Stimulated activated CD4-positive, alpha-beta T cell treated with anti-CD3 and anti-CD28 coated beads, Interleukin-12 subunit alpha, Interleukin-12 subunit beta, amount 100 ng/mL, for 48 hours (primary cell): ENCODE data around the gene RGS3.
"Not testable (repeated sequence)": the region's sequence is repeated elsewhere in the genome, so short reads cannot be mapped to it uniquely, and the experiment has no call there.

Experiments used
- DNase-seq, 3 donors: peaks; one replicate each; pipeline ENCODE4 v3.0.0-alpha.2; 2020; ENCODE audit warnings: low read depth in 2 of 3, low spot score in 1 of 3

The RGS3 gene

DNA sequence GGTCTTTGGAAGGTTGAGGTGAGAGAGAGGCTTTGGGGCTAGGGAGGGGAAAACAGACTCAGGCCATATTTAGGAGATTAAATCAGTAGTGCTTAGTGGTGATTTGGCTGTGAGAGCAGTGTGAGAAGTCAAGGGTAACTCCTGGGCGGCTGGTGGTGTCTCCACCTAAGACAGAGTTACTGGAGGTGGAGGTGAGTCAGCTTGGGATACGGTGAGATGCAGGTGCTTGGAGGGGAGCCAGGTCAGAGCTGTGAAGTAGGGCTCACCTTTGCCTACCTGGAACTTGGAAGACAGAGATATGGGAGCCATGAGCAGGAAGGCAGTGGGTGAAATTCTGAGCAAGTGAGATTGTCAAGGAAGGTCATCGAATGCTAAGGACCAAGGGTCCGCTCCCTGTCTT lies 24.5 kb downstream of the RGS3 start:
- DNase-seq, result no peak

DNA sequence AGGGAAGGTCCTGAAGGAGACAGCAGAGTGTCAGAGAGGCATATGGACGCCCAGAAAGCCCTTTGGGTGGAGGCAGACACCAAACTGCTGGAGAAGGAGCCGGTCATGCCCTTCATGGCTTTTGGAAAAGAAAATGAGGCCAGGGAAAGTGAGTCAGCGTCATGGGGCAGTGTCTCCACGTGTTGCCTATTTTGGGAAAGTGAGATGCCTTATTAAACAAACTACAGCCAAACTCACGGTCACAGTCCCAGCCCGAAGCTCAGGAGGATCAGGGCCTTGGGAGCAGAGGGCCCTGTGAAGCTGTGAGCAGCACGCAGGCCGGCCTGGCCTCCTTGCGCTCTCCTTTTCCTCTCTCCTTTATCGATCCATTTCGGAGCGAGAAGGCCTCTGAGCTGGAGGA lies 25.0 kb downstream of the RGS3 start:
- no peak for DNase-seq

DNA sequence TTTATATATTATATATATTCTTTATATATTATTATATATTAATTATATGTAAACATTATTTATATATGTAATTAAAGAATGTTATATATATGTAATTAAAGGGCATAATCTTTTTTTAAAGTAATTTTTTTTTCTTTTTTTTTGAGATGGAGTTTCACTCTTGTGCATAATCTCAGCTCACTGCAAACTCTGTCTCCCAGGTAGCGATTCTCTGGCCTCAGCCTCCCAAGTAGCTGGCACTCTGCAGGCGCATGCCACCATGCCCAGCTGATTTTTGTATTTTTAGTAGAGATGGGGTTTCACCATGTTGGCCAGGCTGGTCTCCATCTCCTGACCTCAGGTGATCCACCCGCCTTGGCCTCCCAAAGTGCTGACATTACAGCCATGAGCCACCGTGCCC lies 27.6 kb downstream of the RGS3 start:
- DNase-seq, result not testable (repeated sequence)

DNA sequence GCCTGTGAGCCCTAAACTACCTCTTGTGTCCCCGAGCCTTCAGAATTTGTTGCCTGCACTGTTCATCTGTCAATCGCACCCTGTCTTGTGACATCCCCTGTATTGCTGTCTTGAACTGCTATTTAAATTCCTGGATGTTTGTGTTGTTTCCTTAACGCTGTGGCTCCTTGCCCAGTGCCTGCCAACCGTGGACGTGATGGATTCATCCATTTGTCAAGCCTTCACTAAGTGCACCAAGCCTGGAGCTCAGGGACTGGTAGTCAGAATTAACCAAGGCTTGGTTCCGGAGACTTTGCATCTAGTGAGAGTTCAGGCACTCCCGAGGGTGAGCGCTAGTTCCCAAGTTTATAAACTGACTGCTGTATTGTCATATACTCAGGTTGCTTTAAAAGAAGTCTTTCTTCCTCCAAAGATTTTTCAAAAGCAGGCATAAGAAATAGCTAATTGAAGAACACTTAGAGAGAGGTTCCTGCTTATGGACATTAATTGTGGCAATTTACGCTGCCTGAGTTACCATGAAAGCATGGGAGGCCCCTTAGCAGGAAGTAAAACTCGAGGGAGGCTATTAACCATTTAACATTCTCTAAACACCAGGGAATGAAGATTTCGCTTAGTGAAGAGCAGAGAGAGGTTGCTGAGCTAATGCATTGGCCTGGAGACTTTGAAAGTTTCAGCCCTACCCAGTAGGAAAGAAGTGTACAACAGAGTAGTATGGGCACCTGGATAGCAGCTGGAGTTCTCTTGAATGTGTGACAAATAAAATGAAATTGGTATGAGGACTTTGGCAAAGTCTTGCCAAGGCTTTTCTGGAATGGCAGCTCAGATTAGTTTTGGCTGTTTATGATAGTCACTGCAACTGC lies 29.0 kb downstream of the RGS3 start:
- no peak for DNase-seq

DNA sequence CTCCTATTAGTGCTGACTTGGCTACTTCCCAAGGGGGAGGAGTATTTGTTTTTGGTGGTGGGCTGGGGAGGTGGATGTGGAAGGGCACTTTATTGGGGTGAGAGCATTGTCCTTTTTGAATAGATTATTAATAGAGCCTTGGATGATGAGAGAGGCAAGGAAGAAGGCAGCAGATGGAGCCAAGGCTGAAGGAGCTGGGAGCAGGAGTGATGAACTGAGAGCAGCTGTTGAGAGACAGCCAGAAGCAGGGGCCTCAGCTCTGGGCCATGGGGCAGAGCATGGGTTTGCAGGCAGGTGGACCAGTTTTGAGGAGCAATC lies 29.6 kb downstream of the RGS3 start:
- no peak for DNase-seq

DNA sequence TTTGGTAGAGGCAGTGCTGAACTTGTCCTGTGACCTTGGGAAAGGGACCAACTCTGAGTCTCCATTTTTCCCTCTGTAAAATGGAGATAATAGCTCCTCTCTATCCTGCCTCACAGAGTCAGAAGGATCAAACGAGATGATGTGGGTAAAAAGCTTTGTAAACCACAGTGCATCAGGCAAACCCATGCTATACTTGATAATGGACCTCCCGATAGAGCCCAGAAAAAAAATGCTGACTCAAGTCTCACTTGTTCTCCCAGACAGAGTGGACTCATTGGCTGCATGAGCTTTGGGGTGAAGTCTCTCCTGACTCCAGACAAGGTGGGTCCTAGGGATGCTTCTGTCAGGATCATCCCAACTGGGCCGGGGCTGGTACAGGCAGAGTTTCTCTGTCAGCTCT lies 32.0 kb downstream of the RGS3 start:
- DNase-seq, result no peak

DNA sequence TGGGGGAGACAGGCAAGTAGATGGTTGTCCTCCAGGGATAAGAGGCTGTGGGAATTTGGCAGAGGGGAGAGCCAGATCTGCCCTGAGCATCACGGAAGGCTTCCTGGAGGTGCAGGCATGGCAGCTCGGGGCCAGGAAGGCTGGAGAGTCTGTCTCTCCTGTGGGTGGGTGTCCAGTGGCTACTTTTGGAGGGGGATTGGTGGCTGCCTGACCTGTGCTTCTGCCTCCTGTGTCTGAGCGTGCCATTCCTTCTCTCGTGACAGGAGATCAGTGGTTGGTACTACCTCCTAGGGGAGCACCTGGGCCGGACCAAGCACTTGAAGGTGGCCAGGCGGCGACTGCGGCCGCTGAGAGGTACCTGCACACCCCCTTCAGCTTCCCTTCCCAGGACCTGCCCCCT lies 33.5 kb downstream of the RGS3 start:
- no peak for DNase-seq

DNA sequence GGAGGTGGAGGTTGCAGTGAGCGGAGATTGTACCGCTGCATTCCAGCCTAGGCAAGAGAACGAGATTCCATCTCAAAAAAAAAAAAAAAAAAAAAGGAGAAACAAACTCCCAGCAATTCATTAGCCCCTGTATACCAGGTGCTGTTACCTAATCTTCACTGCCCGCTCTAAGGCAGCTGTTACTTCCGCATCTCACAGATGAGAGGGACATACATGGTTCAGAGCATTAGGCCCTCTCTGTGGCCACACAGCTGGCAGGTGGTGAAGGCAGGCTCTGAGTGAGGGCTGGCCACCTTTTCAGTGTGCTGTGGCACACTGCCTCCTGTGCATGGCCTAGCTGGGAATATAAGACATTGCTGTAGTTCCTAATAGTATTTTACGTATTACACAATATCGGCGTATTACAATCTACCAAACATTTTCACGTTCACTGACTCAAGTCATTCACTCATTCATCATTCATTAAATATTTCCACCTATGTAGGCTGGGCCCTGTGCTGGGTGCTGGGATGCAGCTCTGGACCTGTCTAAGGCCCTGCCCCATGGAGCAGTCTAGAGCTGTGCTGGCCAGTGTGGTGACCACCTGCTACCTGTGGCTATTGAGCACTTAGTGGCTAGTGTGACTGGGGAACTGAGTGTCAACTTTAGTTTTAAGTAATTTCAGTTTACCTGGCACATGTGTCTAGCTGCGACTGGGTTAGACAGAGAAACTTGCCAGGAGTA lies 35.8 kb downstream of the RGS3 start:
- no peak for DNase-seq

DNA sequence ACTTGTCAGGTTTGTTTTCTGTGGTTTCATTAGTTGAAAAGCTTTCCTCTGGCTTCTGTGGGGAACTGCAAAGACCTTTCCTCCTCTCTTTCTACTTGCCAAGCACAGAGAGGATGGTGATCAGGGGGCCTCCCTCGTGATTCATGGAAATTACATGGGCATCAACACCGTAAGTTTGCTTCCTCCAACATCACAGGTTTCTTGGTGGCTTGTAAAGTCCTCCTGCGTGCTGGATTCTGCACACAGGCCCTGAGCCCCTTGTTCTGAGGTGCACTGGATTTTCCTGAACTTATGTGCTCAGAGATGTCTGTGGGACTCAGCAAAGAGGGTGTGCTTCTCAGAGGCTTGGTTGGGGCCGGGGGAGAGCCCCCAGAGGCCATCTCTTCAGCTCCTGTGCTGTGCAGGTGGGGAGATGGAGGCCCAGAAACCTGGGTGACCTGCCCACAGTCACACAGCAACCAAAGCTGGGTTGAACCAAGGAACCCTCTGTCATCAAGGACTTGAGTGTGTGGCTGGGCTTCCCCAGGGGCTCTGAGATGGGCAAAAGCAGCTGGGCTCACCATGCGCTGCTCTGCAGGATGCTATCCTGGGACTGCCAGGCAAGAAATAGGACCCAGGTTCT lies 36.5 kb downstream of the RGS3 start:
- DNase-seq, result no peak

DNA sequence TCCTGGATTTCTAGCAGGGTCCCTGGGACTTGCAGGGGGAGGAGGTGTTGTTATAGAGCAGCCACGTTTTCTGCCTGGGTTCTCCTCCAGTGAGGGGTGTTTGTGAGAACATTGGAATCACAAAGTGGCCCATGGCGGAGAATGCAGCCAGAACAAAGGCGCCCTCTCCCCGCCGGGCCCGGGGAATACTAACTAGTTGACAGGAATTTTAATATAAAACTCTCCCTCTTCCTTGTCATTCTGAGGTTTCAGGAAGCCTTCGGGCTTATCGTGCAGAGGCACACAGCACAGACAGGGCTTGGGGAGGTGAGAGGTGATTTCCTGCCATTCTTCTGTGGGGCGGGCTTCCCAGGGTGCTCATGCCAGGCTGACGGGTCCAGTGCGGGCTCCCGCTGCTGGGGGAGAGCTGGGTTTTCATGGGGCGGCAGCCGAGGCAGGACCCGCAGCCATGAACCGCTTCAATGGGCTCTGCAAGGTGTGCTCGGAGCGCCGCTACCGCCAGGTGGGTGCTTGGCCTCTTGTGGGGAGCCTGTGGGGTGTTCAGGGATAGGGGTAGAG lies 37.7 kb downstream of the RGS3 start:
- no peak for DNase-seq

DNA sequence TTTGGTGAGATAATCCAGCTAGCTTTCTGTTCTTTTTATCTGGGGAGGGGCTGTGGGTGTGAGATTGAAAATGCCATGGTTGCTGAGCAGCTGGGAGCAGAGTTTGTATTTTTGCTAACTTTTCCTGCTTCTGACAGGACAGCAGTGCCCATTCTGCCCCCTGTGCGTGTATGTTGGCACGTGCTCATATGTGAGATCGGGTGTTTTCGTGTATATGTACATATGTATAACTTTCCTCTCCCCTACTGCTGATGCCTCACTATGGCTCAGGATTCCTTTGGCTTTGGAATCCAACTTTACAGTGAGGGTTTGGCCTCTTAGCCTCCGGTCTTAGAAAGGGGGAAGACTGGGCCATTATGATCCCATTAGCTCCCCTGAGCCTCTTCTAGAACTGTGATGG lies 38.3 kb downstream of the RGS3 start:
- no peak for DNase-seq

DNA sequence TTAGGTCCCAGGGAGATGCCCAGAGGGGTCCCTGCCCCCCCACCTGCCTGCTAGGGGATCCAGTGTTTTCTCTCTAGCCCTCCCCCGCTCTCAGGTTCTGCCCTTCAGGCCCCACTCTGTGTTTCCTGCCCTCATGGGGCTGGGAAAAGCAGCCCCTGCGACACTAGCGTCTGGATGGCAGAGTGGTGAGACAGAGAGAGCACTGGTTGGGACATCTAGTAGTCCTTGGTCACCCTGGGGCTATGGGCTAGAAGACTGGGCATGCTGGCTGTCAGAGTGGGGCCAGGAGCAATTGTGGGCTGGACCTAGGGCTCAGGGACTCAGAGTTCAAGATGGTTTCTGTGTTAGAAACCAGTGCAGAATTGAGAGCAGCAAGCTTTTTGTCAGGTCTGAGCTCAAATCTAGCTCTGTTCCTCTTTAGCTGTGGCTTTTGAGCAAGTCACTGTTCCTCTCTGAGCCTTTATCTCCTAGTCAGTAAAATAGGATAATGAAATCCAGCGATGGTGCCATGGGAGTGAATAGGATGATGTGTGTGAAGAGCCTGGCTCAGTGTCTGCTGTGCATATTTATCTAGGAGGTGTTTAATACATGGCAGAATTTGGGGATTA lies 39.0 kb downstream of the RGS3 start:
- no peak for DNase-seq

DNA sequence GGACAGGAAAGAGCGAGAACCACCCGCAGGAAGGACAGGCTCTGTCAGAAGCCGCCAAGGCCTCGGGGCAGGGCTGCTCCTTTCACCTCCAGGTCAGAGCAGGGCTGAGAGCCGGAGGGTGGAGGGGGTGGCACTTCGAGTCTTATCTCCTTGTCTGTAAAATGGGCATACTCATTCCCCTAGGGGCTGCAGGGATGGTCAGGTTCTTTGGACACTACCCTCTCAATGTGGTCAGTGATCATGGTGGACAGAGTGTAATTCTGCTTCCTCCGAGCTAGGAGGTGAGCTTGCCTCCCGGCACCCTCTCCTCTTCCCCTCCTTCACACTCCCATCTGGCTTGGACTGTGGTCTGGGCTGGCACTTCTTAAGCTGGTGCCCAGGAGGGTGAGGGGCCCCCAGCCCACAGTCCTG lies 39.6 kb downstream of the RGS3 start:
- DNase-seq, result no peak

DNA sequence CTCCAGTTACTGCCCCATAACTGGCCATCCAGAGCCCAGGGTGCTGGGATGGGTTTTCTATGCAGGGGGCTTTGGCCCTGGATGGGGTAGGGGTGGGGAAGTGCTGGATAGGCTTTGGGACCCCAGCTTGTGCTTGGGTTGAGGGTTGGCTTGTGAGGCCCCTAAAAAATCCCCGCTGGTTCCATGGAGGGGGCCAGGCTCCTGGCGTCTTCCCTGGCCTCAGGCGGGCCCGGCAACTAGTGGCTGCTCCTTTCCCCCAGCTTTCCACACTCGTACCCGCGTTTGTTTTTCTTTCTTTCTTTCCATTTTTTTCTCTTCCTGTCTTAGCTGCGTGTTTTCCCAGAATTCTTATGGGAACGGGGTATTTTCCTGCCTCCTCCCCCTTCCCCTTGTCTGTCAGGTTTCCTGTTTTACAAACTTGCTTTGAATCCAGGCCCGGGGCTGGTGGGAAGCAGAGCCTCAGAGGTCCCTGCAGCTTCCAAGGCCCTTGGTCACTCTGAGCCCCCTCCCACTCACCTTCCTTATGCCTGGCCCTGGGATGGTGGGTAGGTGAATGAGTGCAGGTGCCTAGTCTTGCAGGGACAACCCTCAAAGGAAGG lies 40.2 kb downstream of the RGS3 start:
- DNase-seq, result no peak

DNA sequence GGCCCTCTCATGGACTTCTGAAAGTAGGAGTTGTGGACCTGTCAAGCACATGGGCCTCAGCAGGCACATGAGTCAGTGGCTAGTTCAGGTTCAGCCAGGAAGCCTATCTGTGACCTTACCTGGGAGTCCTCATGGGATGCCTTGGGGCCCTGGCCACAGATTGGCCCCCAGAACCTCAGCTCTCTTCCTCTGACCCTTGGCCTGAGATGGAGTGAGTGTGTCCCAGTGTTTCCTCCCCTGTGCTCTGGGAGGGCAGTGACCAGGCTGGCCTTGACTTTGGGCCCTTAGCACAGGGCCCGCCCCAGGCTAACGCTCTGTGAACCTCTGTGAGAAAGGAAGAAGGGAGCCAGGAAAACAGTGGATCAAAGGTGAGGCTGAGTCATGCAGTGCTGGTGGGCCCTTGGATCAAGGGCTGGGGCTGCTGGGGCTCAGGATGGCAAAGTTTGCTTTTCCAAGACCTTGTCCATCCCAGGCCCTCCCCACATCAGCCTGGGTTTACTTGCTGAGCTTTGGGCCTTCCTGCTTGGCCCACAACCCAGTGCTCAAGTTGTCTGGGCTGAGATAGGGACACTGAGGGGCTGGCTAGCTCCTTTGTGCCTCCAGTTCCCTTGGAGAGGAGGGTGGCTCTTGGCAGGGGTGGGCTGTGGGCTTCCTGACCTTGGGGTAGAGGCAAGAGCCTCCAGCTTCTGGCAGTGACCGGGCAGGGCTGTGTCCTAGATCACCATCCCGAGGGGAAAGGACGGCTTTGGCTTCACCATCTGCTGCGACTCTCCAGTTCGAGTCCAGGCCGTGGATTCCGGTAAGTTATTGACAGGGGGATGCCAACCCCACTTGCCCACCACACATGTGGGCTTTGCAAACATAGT lies 41.4 kb downstream of the RGS3 start:
- DNase-seq, result no peak

DNA sequence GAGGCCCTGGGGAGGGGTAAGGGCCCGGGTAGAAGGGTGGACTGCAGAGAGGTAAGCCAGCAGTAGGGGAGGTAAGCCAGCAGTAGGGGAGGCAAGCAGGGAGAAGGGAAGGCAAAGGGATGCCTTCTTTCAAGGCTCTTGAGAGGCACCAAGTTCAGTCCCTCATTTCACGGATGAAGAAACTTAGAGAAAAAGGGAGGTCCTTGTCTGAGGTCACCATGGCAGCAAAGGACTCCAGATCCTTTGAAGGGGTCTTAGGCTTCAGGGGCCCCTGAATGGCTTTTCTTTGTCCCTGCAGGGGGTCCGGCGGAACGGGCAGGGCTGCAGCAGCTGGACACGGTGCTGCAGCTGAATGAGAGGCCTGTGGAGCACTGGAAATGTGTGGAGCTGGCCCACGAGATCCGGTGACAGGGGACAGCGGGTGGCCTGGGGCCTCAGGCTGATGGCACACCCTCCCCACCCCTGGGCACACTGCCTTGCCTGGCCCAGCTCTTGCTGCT lies 42.6 kb downstream of the RGS3 start:
- DNase-seq, result no peak

DNA sequence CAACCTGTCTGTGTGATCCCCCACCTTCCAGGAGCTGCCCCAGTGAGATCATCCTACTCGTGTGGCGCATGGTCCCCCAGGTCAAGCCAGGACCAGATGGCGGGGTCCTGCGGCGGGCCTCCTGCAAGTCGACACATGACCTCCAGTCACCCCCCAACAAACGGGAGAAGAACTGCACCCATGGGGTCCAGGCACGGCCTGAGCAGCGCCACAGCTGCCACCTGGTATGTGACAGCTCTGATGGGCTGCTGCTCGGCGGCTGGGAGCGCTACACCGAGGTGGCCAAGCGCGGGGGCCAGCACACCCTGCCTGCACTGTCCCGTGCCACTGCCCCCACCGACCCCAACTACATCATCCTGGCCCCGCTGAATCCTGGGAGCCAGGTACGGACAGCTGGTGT lies 43.7 kb downstream of the RGS3 start:
- DNase-seq, result no peak

DNA sequence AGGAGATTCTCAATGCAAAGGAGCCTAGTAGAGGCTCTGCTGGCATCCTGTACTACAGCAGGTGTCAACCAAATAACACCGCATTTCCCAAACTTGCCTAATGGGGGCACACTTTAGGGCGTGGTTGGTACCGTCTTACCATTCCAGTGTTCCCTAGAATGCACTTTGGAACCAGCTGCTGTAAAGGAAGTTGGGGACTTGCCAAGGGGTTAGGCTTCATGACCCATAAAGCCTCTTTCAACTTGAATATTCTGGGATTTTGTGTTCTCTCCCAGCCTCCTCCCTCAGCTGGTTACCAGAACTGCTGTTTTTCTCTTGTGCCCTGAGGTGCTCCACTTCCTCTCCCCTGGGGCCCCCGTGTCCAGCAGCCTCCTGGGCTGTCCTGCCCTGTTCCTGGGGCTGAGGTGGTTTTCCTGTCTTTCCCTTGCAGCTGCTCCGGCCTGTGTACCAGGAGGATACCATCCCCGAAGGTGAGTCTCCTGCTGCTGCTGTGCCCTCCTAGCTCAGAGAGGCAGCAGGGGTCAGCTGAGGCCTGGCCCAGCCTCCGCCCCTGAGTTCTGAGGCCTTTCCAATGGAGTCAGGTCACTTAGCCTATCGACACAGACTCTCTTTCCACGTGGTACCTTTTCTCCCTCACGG lies 44.7 kb downstream of the RGS3 start:
- no peak for DNase-seq

DNA sequence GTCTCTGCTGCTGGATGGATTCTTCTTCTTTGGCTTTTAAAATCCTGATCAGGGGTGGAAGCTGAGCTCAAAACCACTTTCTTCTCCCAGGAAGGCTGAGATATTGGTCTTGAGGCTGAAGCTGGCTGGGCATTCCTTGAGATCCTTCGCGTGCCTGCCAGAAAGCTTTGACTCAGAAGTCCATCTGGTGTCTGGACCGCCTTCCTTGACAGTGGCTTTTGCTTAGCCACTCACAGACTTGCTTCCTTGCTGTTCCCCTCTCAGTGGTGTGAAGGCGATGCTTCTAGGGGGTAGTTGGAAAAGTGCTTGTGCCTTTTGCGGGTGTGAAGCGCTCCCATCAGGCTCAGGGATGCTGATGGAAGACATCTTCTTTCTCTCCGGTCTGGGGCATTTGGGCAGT lies 45.9 kb downstream of the RGS3 start:
- no peak for DNase-seq

DNA sequence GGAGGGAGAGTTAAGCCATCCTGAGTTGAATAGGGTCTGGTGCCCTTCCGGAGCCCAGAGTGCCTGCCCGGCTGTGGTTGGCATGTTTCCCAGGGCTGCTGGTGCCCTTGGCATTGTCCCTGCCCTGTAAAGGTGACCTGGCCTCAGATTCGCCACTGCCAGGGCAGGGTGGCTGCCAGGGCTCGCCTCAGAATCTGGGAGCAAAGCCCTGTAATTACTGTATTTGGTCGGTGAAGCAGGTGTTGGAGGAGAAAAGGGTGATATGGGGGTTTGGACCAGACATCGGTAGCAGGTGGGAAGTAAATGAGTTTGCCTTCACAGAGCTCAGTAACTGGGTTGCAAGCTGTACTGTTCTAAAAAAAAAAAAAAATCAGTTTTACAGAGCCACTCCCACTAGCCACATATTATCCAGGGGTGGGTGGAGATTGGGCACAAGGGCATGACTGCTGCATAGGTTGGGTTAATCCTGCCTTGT lies 47.6 kb downstream of the RGS3 start:
- no peak for DNase-seq
